ENCODE results near the gene ZBTB17.

Gene ZBTB17

GRCh38 chr1:15961492-15961891 lies 14.4 kb downstream of the ZBTB17 start:
- DNase-seq (ENCODE audit: low read depth in 2 of 2, low spot score in 1 of 2) = no peak

- DNase-seq (ENCODE audit: low read depth in 2 of 2, low spot score in 1 of 2) = no peak
These were observed 15.1 kb downstream of the ZBTB17 start for GRCh38 chr1:15960808-15961207.

GRCh38 chr1:15959827-15960446 lies 16.0 kb downstream of the ZBTB17 start:
- DNase-seq (ENCODE audit: low read depth in 2 of 2, low spot score in 1 of 2) = no peak

- no peak for DNase-seq (ENCODE audit: low read depth in 2 of 2, low spot score in 1 of 2)
These were observed 16.5 kb downstream of the ZBTB17 start for GRCh38 chr1:15959424-15959823.

- no peak for DNase-seq (ENCODE audit: low read depth in 2 of 2, low spot score in 1 of 2)
These were observed 17.1 kb downstream of the ZBTB17 start for GRCh38 chr1:15958793-15959192.

GRCh38 chr1:15958111-15958510 lies 17.8 kb downstream of the ZBTB17 start:
- no peak for DNase-seq (ENCODE audit: low read depth in 2 of 2, low spot score in 1 of 2)

- no peak for DNase-seq (ENCODE audit: low read depth in 2 of 2, low spot score in 1 of 2)
These were observed 18.4 kb downstream of the ZBTB17 start for GRCh38 chr1:15957221-15958095.

- no peak for DNase-seq (ENCODE audit: low read depth in 2 of 2, low spot score in 1 of 2)
These were observed 19.8 kb downstream of the ZBTB17 start for GRCh38 chr1:15956150-15956549.

- DNase-seq (ENCODE audit: low read depth in 2 of 2, low spot score in 1 of 2) = no peak
These were observed 20.3 kb downstream of the ZBTB17 start for GRCh38 chr1:15955552-15955951.

- no peak for DNase-seq (ENCODE audit: low read depth in 2 of 2, low spot score in 1 of 2)
These were observed 21.6 kb downstream of the ZBTB17 start for GRCh38 chr1:15954316-15954715.

- DNase-seq (ENCODE audit: low read depth in 2 of 2, low spot score in 1 of 2) = no peak
These were observed 22.1 kb downstream of the ZBTB17 start for GRCh38 chr1:15953791-15954241.

GRCh38 chr1:15953294-15953771 lies 22.6 kb downstream of the ZBTB17 start:
- no peak for DNase-seq (ENCODE audit: low read depth in 2 of 2, low spot score in 1 of 2)

- no peak for DNase-seq (ENCODE audit: low read depth in 2 of 2, low spot score in 1 of 2)
These were observed 23.3 kb downstream of the ZBTB17 start for GRCh38 chr1:15952317-15953258.

- DNase-seq (ENCODE audit: low read depth in 2 of 2, low spot score in 1 of 2) = no peak
These were observed 24.4 kb downstream of the ZBTB17 start for GRCh38 chr1:15951341-15952153.

GRCh38 chr1:15950763-15951295 lies 25.1 kb downstream of the ZBTB17 start:
- DNase-seq (ENCODE audit: low read depth in 2 of 2, low spot score in 1 of 2) = peak; percentile 37 to 63

- DNase-seq (ENCODE audit: low read depth in 2 of 2, low spot score in 1 of 2) = no peak
These were observed 25.6 kb downstream of the ZBTB17 start for GRCh38 chr1:15950302-15950701.

- DNase-seq (ENCODE audit: low read depth in 2 of 2, low spot score in 1 of 2) = peak; percentile 64 to 77
These were observed 26.3 kb downstream of the ZBTB17 start for GRCh38 chr1:15949453-15950245.

- no peak for DNase-seq (ENCODE audit: low read depth in 2 of 2, low spot score in 1 of 2)
These were observed 27.1 kb downstream of the ZBTB17 start for GRCh38 chr1:15948595-15949452.

Data from stimulated activated CD8-positive, alpha-beta memory T cell treated with anti-CD3 and anti-CD28 coated beads, Interleukin-4, amount 100 ng/mL, for 1 hour (primary cell).